A549 (cell line): Measurements from ENCODE around the gene C2CD3. TPM values are rescaled to one million over a fixed set of nuclear protein-coding genes. Genes with fewer than 3 reads are reported as not detected.

Source experiments
- ATAC-seq, 2 experiments: fragments of 200-7000 bp in 1 of 2; fragments of >200 bp in 1 of 2; cut with Nextera tagmentation in 1 of 2; cut with Tn5 transposase in 1 of 2; 3 replicates each; pipeline versions ENCODE4 v1.8.0 to v1.9.1; 2018 to 2020; ENCODE audit warnings: mild to moderate bottlenecking in 1 of 2, moderate library complexity in 1 of 2
- CTCF ChIA-PET: fragments of 300-600 bp; sonication (Branson Sonifier 250); formaldehyde crosslinking; extraction: SDS; loops from one replicate; lab custom pipeline; 2021; ENCODE audit warnings: antibody characterized with exemption, inconsistent platforms; lab: Yijun Ruan, JAX
- POLR2A ChIA-PET: fragments of 350-600 bp; formaldehyde crosslinking; extraction: SDS; loops from one replicate; lab custom pipeline; 2021; ENCODE audit warnings: antibody characterized with exemption, inconsistent platforms; lab: Yijun Ruan, JAX
- DNase-seq, 2 experiments: peaks; one replicate each; pipeline versions ENCODE4 v3.0.0 to v3.0.0-alpha.2; 2011 to 2016; ENCODE audit warnings: low read depth in 1 of 2, low spot score in 1 of 2
- FAIRE-seq: peaks from 2 replicates; lab custom pipeline; 2011; peaks lifted over from hg19 to GRCh38; lab: Jason Lieb, UNC
- H3K27ac ChIP-seq, 2 experiments: fragments of >200 bp; sonication (Bioruptor Twin); formaldehyde crosslinking; 3 replicates each; pipeline ENCODE4 v1.5.1; 2016 to 2017
- H3K4me1 ChIP-seq: fragments of >200 bp; sonication (Bioruptor Twin); formaldehyde crosslinking; 3 replicates; pipeline ENCODE4 v1.6.1; 2016
- H3K4me2 ChIP-seq: fragments of >200 bp; sonication (Bioruptor Twin); formaldehyde crosslinking; 3 replicates; pipeline ENCODE4 v1.6.1; 2016
- H3K4me3 ChIP-seq: fragments of >200 bp; sonication (Bioruptor Twin); formaldehyde crosslinking; 3 replicates; pipeline ENCODE4 v1.5.1; 2016
- H3K9me3 ChIP-seq: fragments of >200 bp; sonication (Bioruptor Twin); formaldehyde crosslinking; 3 replicates; pipeline ENCODE4 v1.6.1; 2016
- BHLHE40 ChIP-seq: IDR thresholded peaks from 2 replicates; pipeline ENCODE4 v1.6.1; 2012; ENCODE audit warnings: low read depth, low read length, inconsistent platforms
- CEBPB ChIP-seq, 2 experiments: fragments of >200 bp in 1 of 2; sonication (Bioruptor Twin) in 1 of 2; formaldehyde crosslinking in 1 of 2; IDR thresholded peaks; 2 replicates each; pipeline ENCODE4 v1.6.1; 2012 to 2016
- EHF ChIP-seq: fragments of 250-450 bp; sonication (Bioruptor Pico); IDR thresholded peaks from 2 replicates; pipeline ENCODE4 v1.5.0; 2020; ENCODE audit warnings: mild to moderate bottlenecking
- EHMT2 ChIP-seq: fragments of 200-600 bp; sonication (generic); IDR thresholded peaks from 2 replicates; pipeline ENCODE4 v1.6.1; 2016; ENCODE audit warnings: antibody characterized with exemption, low read depth, mild to moderate bottlenecking, moderate library complexity
- EP300 ChIP-seq, 2 experiments: fragments of >200 bp; sonication (Bioruptor Twin); formaldehyde crosslinking; IDR thresholded peaks; 2 replicates in 1 of 2; 3 replicates in 1 of 2; pipeline ENCODE4 v1.6.1; 2016 to 2017
- FOSB ChIP-seq: fragments of 250-450 bp; sonication (Bioruptor Pico); IDR thresholded peaks from 2 replicates; pipeline ENCODE4 v1.5.0; 2020; ENCODE audit warnings: mild to moderate bottlenecking, moderate library complexity
- FOXS1 ChIP-seq: fragments of 250-450 bp; sonication (Bioruptor Pico); IDR thresholded peaks from 2 replicates; pipeline ENCODE4 v1.5.0; 2020; ENCODE audit warnings: mild to moderate bottlenecking, moderate library complexity
- HDAC2 ChIP-seq: fragments of 200-600 bp; sonication (generic); IDR thresholded peaks from 2 replicates; pipeline ENCODE4 v1.6.1; 2016
- HEYL ChIP-seq: fragments of 250-450 bp; sonication (Bioruptor Pico); IDR thresholded peaks from 2 replicates; pipeline ENCODE4 v1.8.0; 2021; ENCODE audit warnings: mild to moderate bottlenecking, moderate library complexity
- HOXA7 ChIP-seq: fragments of 250-450 bp; sonication (Bioruptor Pico); IDR thresholded peaks from 2 replicates; pipeline ENCODE4 v1.5.0; 2020; ENCODE audit warnings: mild to moderate bottlenecking, moderate library complexity
- HOXB13 ChIP-seq: fragments of 250-450 bp; sonication (Bioruptor Pico); IDR thresholded peaks from 2 replicates; pipeline ENCODE4 v1.5.0; 2020; ENCODE audit warnings: low read depth, mild to moderate bottlenecking, moderate library complexity
- HOXB5 ChIP-seq: fragments of 250-450 bp; sonication (Bioruptor Pico); IDR thresholded peaks from 2 replicates; pipeline ENCODE4 v1.5.0; 2020; ENCODE audit warnings: mild to moderate bottlenecking, moderate library complexity
- JUNB ChIP-seq: fragments of >200 bp; sonication (Bioruptor Twin); formaldehyde crosslinking; IDR thresholded peaks from 2 replicates; pipeline ENCODE4 v1.6.1; 2016
- KDM1A ChIP-seq: fragments of 200-600 bp; sonication (generic); IDR thresholded peaks from 2 replicates; pipeline ENCODE4 v1.6.1; 2016; ENCODE audit warnings: low read depth, mild to moderate bottlenecking
- MAFK ChIP-seq: fragments of 450-650 bp; IDR thresholded peaks from 2 replicates; pipeline ENCODE4 v1.6.1; 2014; ENCODE audit not compliant: partially characterized antibody
- MAZ ChIP-seq: fragments of 150-350 bp; IDR thresholded peaks from 2 replicates; pipeline ENCODE4 v1.6.1; 2014; ENCODE audit warnings: antibody characterized with exemption, low read depth, low read length, borderline replicate concordance
- MYC ChIP-seq: IDR thresholded peaks from 2 replicates; pipeline ENCODE4 v1.6.1; 2012; ENCODE audit warnings: mild to moderate bottlenecking, inconsistent platforms, low read length, improper control_type of control experiment, borderline replicate concordance
- NFE2L2 ChIP-seq: fragments of 150-350 bp; conservative IDR thresholded peaks from 2 replicates; pipeline ENCODE4 v1.6.1; 2014; ENCODE audit warnings: low read length
- NPAS2 ChIP-seq: fragments of 250-450 bp; sonication (Bioruptor Pico); IDR thresholded peaks from 2 replicates; pipeline ENCODE4 v1.8.0; 2022; ENCODE audit warnings: mild to moderate bottlenecking, moderate library complexity, borderline replicate concordance
- PHF8 ChIP-seq: fragments of 200-600 bp; sonication (generic); IDR thresholded peaks from 2 replicates; pipeline ENCODE4 v1.6.1; 2016; ENCODE audit warnings: low read depth, mild to moderate bottlenecking, antibody characterized with exemption, moderate library complexity, borderline replicate concordance
- POLR2AphosphoS2 ChIP-seq: conservative IDR thresholded peaks from 2 replicates; pipeline ENCODE4 v1.6.1; 2012; ENCODE audit warnings: low read length, improper control_type of control experiment, inconsistent platforms
- RAD21 ChIP-seq, 2 experiments: fragments of >200 bp in 1 of 2; sonication (Bioruptor Twin) in 1 of 2; formaldehyde crosslinking in 1 of 2; IDR thresholded peaks in 1 of 2; conservative IDR thresholded peaks in 1 of 2; 2 replicates in 1 of 2; 3 replicates in 1 of 2; pipeline ENCODE4 v1.6.1; 2012 to 2018; ENCODE audit warnings: inconsistent platforms in 1 of 2
- RCOR1 ChIP-seq: fragments of 150-350 bp; IDR thresholded peaks from 2 replicates; pipeline ENCODE4 v1.6.1; 2014; ENCODE audit warnings: antibody characterized with exemption, low read length, low read depth
- SMC3 ChIP-seq: fragments of >200 bp; sonication (Bioruptor Twin); formaldehyde crosslinking; IDR thresholded peaks from 3 replicates; pipeline ENCODE4 v1.6.1; 2018; ENCODE audit warnings: inconsistent platforms
- SREBF2 ChIP-seq: fragments of 450-650 bp; IDR thresholded peaks from 2 replicates; pipeline ENCODE4 v1.6.1; 2014; ENCODE audit warnings: mild to moderate bottlenecking, moderate library complexity
- TFCP2L1 ChIP-seq: fragments of 250-450 bp; sonication (Bioruptor Pico); IDR thresholded peaks from 2 replicates; pipeline ENCODE4 v1.5.0; 2021; ENCODE audit warnings: mild to moderate bottlenecking
- ZFP36 ChIP-seq: fragments of 450-650 bp; IDR thresholded peaks from 2 replicates; pipeline ENCODE4 v1.6.1; 2014; ENCODE audit warnings: borderline replicate concordance; ENCODE audit not compliant: partially characterized antibody
- ZNF302 ChIP-seq: fragments of 250-450 bp; sonication (Bioruptor Pico); IDR thresholded peaks from 2 replicates; pipeline ENCODE4 v1.9.0; 2021; ENCODE audit warnings: inconsistent platforms, mild to moderate bottlenecking, moderate library complexity
- WGBS: methylation state at CpG from one replicate; pipeline ENCODE4 v1.1.6; 2017; ENCODE audit errors: missing lambda C conversion rate; 5-methylcytosine and 5-hydroxymethylcytosine counted together
- polyA plus RNA-seq, 4 experiments: library from polyadenylated mRNA; depleted of rRNA in 3 of 4; stranded (reverse); fragments of >200 nt; fragmentation: RNase III in 1 of 4; extraction: RNeasy Plus Mini Kit Qiagen cat#74134 plus additional on column Dnase treatment in 1 of 4; gene quantifications; 2 replicates in 3 of 4; 3 replicates in 1 of 4; pipeline ENCODE4 v1.2.3, GENCODE V29; 2011 to 2017
- TF ChIP-seq, protein P1 (sequence below): fragments of >200 bp; sonication (Bioruptor Twin); formaldehyde crosslinking; IDR thresholded peaks from 3 replicates; pipeline ENCODE4 v1.6.1; 2016
- TF ChIP-seq, protein P2 (sequence below): IDR thresholded peaks from 2 replicates; pipeline ENCODE4 v1.6.1; 2012
- TF ChIP-seq, protein P3 (sequence below): fragments of 200-600 bp; sonication (generic); IDR thresholded peaks from 2 replicates; pipeline ENCODE4 v1.6.1; 2016; ENCODE audit warnings: antibody characterized with exemption, mild to moderate bottlenecking, moderate library complexity
- TF ChIP-seq, protein P4 (sequence below): fragments of 250-450 bp; sonication (Bioruptor Pico); IDR thresholded peaks from 2 replicates; pipeline ENCODE4 v1.5.0; 2020; ENCODE audit warnings: low read depth, mild to moderate bottlenecking, moderate library complexity
- TF ChIP-seq, protein P5 (sequence below): fragments of >200 bp; sonication (Bioruptor Twin); formaldehyde crosslinking; IDR thresholded peaks from 2 replicates; pipeline ENCODE4 v1.6.1; 2016

C2CD3 gene
- polyA plus RNA-seq, 2 of the 4 experiments (the other 2 are of a cell fraction), result 15.2 to 19.8 TPM

DNA sequence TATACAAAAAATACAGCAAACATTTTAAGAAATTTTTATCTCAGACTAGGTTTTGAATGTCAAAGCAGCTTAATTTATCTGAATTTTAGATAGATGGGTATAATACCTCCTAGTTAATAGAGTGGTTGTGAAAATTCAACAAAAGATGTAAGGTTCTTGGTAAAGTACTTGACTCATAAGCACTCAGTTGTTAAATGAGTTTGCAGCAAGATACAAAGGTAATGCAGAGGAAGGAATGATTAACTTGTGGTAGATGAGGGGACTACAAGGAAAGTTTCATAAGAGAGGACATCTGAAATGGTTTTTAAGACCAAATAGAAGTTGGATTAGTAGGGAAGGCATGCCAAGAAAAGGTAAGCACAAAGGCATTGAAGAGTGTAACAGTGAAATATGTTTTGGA, 37.7 kb upstream of the C2CD3 start:
- ChIA-PET CTCF (interaction anchor here (1.0 to 1.1 kb wide), 2 partner anchors 13 to 248 kb away, joined by 3 read pairs; no protein-coding TSS in a partner anchor), POLR2A (no interaction called here)
- ATAC-seq (no peak), FAIRE-seq (no peak), DNase-seq (no peak)
- Histone ChIP-seq H3K4me3 (no peak overlapping the region), H3K9me3 (no peaks in the 10 kb centered on the region), H3K4me1 (no peaks in the 10 kb centered on the region)
- no peak for TF ChIP-seq NFE2L2
- TF ChIP-seq, all 56 proteins: peak for 0
- H3K4me2 ChIP-seq, result no peak overlapping the region
- no peak overlapping the region for H3K27ac ChIP-seq

DNA sequence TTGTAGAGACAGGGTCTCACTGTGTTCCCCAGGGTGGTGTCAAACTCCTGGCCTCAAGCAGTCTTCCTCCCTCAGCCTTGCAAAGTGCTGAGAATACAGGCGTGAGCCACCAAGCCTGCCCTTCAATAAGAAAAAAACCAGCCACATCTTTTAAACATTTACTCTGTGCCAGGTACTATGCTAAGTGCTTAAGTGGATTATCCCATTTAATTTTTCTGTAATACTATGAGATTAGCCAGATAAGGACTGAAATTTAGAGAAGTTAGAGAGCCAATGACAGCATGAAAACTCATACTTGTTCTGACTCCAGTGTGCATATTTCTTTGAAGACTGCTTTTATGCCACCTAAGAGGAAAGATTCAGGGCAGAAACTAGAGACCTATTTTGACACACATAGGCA, 35.9 kb upstream of the C2CD3 start:
- Histone ChIP-seq H3K4me1 (no peaks in the 10 kb centered on the region), H3K9me3 (no peaks in the 10 kb centered on the region), H3K4me3 (no peak overlapping the region)
- ATAC-seq (no peak), DNase-seq (no peak), FAIRE-seq (no peak)
- ChIA-PET CTCF (no interaction called here), POLR2A (no interaction called here)
- no peak for TF ChIP-seq TFCP2L1
- TF ChIP-seq NFE2L2, result no peak
- TF ChIP-seq HOXB13 (CRISPR knock-in tag), result no peak
- no peak for TF ChIP-seq NPAS2
- no peak for TF ChIP-seq FOXS1 (CRISPR knock-in tag)
- no peak for TF ChIP-seq MAFK
- TF ChIP-seq RAD21 (conservative IDR thresholded peaks at IDR 0.05 in 1 of 2, IDR thresholded peaks at IDR 0.05 in 1 of 2), result no peak
- TF ChIP-seq SMC3, result no peak
- no peak for TF ChIP-seq PHF8
- TF ChIP-seq MYC, result no peak
- TF ChIP-seq BHLHE40, result no peak
- no peak for TF ChIP-seq EHMT2
- no peak for TF ChIP-seq KDM1A
- TF ChIP-seq CEBPB (IDR thresholded peaks at IDR 0.05), result no peak
- TF ChIP-seq HOXB5 (CRISPR knock-in tag), result no peak
- TF ChIP-seq RCOR1, result no peak
- no peak for TF ChIP-seq HOXA7 (CRISPR knock-in tag)
- TF ChIP-seq, all 56 proteins: peak for 0
- Histone ChIP-seq H3K27ac (no peak overlapping the region), H3K4me2 (no peak overlapping the region)
- WGBS, result 92% methylated on average over 1 of the region's 1 CpG

DNA sequence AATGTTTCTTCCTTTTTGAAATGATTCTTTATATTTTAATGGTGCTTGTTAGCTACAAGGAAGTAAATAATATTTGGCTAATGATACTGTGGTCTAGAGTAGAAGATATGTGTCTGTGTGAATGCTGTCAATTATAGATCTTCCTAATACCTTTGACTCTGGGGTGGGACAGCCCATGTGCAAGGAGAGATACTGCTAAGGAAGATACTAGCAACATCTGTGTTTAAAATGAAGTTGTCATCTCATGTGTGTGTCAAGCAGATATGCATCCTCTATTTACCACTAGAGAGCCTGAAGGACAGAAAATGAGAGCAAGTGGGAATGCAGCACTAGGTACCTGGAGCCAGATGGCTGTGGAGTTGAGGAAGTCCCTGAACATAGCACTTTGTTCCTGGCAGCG, 34.4 kb upstream of the C2CD3 start:
- no peak overlapping the region for H3K4me2 ChIP-seq
- TF ChIP-seq TFCP2L1, result no peak
- no peak for TF ChIP-seq MAZ
- TF ChIP-seq, protein P1, sequence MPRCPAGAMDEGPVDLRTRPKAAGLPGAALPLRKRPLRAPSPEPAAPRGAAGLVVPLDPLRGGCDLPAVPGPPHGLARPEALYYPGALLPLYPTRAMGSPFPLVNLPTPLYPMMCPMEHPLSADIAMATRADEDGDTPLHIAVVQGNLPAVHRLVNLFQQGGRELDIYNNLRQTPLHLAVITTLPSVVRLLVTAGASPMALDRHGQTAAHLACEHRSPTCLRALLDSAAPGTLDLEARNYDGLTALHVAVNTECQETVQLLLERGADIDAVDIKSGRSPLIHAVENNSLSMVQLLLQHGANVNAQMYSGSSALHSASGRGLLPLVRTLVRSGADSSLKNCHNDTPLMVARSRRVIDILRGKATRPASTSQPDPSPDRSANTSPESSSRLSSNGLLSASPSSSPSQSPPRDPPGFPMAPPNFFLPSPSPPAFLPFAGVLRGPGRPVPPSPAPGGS, result no peak
- TF ChIP-seq HEYL (CRISPR knock-in tag), result no peak
- TF ChIP-seq ZNF302 (CRISPR knock-in tag), result no peak
- TF ChIP-seq FOSB, result no peak
- no peak for TF ChIP-seq ZFP36
- TF ChIP-seq SREBF2, result no peak
- no peak for TF ChIP-seq HDAC2
- TF ChIP-seq, protein P2, sequence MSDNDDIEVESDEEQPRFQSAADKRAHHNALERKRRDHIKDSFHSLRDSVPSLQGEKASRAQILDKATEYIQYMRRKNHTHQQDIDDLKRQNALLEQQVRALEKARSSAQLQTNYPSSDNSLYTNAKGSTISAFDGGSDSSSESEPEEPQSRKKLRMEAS, result no peak
- no peak for TF ChIP-seq HOXB13 (CRISPR knock-in tag)
- TF ChIP-seq EHF (CRISPR knock-in tag), result no peak
- TF ChIP-seq, protein P3, sequence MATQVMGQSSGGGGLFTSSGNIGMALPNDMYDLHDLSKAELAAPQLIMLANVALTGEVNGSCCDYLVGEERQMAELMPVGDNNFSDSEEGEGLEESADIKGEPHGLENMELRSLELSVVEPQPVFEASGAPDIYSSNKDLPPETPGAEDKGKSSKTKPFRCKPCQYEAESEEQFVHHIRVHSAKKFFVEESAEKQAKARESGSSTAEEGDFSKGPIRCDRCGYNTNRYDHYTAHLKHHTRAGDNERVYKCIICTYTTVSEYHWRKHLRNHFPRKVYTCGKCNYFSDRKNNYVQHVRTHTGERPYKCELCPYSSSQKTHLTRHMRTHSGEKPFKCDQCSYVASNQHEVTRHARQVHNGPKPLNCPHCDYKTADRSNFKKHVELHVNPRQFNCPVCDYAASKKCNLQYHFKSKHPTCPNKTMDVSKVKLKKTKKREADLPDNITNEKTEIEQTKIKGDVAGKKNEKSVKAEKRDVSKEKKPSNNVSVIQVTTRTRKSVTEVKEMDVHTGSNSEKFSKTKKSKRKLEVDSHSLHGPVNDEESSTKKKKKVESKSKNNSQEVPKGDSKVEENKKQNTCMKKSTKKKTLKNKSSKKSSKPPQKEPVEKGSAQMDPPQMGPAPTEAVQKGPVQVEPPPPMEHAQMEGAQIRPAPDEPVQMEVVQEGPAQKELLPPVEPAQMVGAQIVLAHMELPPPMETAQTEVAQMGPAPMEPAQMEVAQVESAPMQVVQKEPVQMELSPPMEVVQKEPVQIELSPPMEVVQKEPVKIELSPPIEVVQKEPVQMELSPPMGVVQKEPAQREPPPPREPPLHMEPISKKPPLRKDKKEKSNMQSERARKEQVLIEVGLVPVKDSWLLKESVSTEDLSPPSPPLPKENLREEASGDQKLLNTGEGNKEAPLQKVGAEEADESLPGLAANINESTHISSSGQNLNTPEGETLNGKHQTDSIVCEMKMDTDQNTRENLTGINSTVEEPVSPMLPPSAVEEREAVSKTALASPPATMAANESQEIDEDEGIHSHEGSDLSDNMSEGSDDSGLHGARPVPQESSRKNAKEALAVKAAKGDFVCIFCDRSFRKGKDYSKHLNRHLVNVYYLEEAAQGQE, result no peak
- TF ChIP-seq, protein P4, sequence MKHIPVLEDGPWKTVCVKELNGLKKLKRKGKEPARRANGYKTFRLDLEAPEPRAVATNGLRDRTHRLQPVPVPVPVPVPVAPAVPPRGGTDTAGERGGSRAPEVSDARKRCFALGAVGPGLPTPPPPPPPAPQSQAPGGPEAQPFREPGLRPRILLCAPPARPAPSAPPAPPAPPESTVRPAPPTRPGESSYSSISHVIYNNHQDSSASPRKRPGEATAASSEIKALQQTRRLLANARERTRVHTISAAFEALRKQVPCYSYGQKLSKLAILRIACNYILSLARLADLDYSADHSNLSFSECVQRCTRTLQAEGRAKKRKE (CRISPR knock-in tag), result no peak
- no peak for TF ChIP-seq JUNB
- TF ChIP-seq, protein P5, sequence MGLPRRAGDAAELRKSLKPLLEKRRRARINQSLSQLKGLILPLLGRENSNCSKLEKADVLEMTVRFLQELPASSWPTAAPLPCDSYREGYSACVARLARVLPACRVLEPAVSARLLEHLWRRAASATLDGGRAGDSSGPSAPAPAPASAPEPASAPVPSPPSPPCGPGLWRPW, result no peak
- no peak for TF ChIP-seq POLR2AphosphoS2
- no peak for TF ChIP-seq EP300 (IDR thresholded peaks at IDR 0.05)
- TF ChIP-seq, all 56 proteins: peak for 0
- WGBS, result 100% methylated on average over 1 of the region's 1 CpG
- Histone ChIP-seq H3K27ac (no peak overlapping the region), H3K4me3 (no peak overlapping the region), H3K4me1 (no peaks in the 10 kb centered on the region), H3K9me3 (no peaks in the 10 kb centered on the region)
- ChIA-PET POLR2A (no interaction called here), CTCF (interaction anchor here (0.6 to 1.0 kb wide), 2 partner anchors 219 to 533 kb away, joined by 3 read pairs; no protein-coding TSS in a partner anchor)
- no peak for FAIRE-seq
- ATAC-seq, result no peak
- DNase-seq, result no peak
